ENCODE measurements around the gene ARL14EPL.

The ARL14EPL gene

GRCh38 chr5:116032094-116032517 lies at the start of gene ARL14EPL:
ARL14EPL (plus strand) TSS chr5:116032472; CDS start chr5:116051466, 18,994 bp downstream.
- DNase-seq (ENCODE audit: low read depth in 2 of 2) = no peak

GRCh38 chr5:115983519-115983918 lies 48.8 kb upstream of the ARL14EPL start:
- no peak for DNase-seq (ENCODE audit: low read depth in 2 of 2)

GRCh38 chr5:115985802-115986757 lies 46.2 kb upstream of the ARL14EPL start:
- no peak for DNase-seq (ENCODE audit: low read depth in 2 of 2)

GRCh38 chr5:115988002-115988401 lies 44.3 kb upstream of the ARL14EPL start:
- no peak for DNase-seq (ENCODE audit: low read depth in 2 of 2)

DNA sequence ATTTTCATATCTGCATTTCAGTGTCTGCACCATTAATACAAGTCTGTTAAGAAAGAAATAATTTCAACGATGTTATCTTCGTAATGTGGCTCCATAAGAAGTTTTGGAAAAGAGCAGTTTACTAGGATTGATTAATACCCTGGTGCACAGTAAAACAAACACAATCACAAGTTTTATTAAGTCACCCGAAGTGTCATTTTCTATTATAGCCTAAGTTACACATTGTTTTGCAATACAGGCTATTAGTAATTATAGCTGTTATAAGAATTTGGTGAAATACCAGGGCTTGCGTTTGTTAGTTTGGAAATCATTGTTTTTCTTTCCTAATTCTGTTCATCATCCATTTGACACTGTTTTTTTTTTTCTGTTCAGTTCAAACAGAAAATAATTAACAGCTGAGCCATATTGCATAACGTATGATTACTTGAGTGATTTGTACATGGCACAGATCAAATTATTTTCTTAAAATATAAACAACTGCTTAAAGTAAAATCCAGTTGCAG lies 39.4 kb upstream of the ARL14EPL start:
- DNase-seq (ENCODE audit: low read depth in 2 of 2) = no peak

- DNase-seq (ENCODE audit: low read depth in 2 of 2) = no peak
These were observed 36.9 kb upstream of the ARL14EPL start for GRCh38 chr5:115995351-115995750.

DNA sequence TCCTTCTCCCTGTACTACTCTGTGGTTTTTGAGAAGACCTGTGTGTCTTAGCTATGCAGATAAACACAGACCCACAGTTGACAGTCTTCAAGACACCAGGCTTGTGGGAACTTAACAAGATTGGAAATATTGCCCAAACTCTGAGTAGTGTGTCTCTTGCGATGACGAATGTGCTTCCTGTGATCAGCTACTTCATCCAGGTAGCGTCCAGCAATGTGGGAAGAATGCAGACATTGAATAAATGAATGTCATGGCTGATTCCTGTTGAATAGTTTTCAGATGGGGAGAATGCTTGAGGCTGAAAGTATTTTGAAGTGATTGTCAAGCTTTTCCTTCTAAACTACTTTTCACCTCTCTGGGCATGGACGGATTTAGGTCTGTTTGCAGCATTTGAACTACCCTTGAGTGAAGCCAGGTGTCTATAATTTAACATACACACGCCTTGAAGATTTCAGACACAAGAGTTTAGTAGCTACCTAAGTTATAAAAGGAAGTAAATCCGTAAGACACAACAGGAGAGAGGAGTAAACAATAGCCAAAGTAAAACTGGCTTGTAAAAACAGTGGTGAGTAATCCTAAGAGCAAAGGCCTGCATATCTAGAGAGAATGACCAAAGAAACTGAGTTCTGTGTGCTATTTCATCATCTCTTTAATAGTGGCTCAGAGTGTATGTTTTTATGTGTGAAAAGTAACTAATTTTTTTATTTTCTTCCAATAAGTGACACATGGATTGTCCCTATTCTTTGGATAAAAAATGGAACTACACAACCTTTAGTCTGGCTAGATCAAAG lies 30.0 kb upstream of the ARL14EPL start:
- DNase-seq (ENCODE audit: low read depth in 2 of 2) = no peak

DNA sequence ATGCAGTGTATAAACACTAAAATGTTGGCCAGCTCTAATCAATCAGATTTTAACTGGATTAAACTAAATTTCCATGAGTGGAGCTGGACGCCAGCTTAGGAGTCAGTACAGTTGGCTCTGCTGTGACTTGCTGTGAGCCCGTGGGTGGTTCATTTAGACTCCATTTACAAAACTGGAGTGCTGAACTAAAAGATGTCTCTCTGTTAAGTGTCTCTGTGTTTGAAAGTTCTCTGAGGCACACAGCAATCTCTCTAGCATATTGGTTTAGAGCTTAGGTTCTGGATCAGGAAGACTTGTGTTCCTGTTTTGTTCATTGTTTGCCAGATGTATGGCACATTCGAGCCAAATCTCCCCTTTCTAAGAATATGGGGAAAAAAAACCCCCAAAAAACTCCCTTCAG lies 28.0 kb upstream of the ARL14EPL start:
- DNase-seq (ENCODE audit: low read depth in 2 of 2) = no peak

DNA sequence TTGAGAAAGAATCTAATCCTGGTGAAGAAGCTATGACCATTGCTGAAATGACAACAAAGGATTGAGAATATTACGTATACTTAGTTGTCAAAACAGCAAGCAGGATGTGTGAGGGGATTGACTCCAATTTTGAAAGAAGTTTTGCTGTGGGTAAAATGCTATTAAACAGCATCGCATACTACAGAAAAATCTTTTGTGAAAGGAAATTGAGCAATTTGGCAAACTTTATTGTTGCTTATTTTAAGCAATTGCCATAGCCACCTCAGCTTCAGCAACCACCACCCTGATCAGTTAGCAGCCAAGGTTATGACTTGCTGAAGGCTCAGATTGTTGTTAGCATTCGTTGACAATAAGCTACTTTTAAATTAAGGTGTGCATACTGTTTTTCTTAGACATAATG lies 22.5 kb upstream of the ARL14EPL start:
- no peak for DNase-seq (ENCODE audit: low read depth in 2 of 2)

- no peak for DNase-seq (ENCODE audit: low read depth in 2 of 2)
These were observed 21.2 kb upstream of the ARL14EPL start for GRCh38 chr5:116011046-116011445.

DNA sequence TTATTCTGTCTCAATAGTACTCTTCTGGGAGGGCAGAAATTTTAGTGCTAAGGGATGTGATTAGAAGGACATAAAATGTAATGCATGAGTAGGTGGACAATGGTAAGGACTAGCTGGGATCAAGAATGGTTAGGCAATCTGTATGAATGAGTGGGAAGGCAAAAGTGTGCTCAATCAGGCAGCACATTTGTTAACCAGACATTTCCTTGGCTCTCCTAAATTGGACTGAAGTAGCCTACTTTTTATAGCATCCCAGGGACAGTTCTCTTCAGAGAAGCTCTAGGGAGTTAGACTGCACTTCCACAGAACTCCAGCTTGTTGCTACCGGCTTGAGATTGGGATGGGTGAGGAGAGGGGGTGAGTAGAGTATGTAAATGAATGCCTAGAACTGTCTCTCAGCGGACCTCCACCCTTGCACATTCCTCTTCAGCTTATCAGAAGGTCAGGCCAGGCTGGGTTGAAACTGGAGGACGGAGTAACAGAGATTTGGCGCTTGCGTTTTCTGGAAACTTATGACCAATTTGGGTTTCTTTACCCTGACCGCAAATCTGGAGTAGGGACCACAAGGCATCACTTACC lies 19.0 kb upstream of the ARL14EPL start:
- DNase-seq (ENCODE audit: low read depth in 2 of 2) = no peak

DNA sequence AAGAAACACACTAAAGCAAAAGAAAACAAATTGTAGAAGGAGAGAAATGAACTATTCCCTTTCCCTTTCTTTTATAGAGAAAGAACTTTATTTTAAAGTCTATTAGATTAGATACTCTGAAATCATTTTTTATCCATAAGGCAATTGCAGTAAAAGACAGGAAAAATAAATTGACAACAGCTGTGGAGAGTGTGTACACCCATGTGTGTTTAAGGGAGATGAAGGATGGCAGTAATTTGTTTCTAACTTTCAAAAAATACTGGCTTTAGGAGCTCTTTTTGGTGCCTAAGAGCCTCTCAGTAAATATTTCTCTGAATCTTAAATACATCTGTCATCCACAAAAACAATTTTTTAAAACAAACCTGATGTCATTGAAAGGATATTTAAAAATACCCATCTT lies 18.3 kb upstream of the ARL14EPL start:
- no peak for DNase-seq (ENCODE audit: low read depth in 2 of 2)

- no peak for DNase-seq (ENCODE audit: low read depth in 2 of 2)
These were observed 8.7 kb upstream of the ARL14EPL start for GRCh38 chr5:116023619-116024018.

DNA sequence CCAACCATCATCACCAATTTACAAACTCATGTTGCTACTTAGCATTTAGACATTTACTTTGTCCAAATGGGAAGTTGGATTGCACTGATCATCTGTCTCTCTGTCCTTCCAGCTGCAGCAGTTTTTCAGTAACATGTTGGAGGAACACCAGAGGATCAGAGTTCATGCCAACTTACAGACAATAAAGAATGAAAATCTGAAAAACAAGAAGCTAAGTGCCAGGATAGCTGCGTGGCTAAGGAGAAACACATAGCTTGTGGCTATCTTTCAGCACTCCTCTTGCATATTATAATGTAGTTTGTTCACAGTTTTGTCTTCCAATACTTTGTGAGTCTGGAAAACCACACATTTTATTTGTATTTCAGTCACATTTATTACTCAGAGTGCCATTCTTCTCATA lies 6.4 kb upstream of the ARL14EPL start:
- no peak for DNase-seq (ENCODE audit: low read depth in 2 of 2)

- DNase-seq (ENCODE audit: low read depth in 2 of 2) = no peak
These were observed 719 bp downstream of the ARL14EPL start for GRCh38 chr5:116032991-116033390.

DNA sequence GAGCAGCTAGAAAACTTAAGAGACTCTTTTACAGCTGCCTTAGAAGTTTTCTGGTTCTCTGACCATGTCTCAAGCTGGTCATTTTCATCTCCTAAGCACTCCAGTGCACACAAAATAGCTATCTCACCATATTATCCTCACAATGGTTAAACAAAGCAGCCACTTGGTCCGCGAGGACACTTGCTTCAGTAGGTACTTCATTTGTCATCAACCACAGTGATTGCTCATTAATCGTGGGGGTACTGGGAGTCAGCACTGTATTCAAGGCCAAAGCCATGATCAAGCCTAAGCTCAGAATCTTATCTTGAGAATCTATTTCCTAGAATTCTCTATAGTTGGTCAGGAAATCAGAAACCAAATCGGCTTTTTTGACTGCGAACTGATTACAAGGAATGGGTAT lies 2.9 kb downstream of the ARL14EPL start:
- no peak for DNase-seq (ENCODE audit: low read depth in 2 of 2)

- DNase-seq (ENCODE audit: low read depth in 2 of 2) = no peak
These were observed 5.1 kb downstream of the ARL14EPL start for GRCh38 chr5:116037236-116037822.

GRCh38 chr5:116038817-116039216 lies 6.5 kb downstream of the ARL14EPL start:
- DNase-seq (ENCODE audit: low read depth in 2 of 2) = no peak

DNA sequence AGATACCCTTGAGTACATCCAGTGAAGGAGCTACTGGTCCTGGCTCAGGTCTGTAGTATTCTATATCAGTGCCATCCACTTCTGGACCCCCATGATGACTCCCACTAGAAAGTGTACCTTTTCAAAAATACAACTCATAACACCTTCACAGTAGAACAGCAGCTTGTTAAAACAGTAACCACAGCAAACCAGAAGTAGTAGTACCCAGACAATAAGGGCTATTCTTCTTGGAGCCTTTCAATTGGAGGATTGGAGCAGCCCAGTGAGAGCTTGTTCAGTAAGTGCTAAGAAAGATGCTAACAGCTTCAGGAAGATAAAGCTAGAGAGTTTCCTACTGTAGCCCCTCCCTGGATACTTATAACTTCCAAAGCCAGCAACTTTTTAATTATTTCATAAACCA lies 10.1 kb downstream of the ARL14EPL start:
- DNase-seq (ENCODE audit: low read depth in 2 of 2) = no peak

- DNase-seq (ENCODE audit: low read depth in 2 of 2) = no peak
These were observed 11.8 kb downstream of the ARL14EPL start for GRCh38 chr5:116044073-116044472.

DNA sequence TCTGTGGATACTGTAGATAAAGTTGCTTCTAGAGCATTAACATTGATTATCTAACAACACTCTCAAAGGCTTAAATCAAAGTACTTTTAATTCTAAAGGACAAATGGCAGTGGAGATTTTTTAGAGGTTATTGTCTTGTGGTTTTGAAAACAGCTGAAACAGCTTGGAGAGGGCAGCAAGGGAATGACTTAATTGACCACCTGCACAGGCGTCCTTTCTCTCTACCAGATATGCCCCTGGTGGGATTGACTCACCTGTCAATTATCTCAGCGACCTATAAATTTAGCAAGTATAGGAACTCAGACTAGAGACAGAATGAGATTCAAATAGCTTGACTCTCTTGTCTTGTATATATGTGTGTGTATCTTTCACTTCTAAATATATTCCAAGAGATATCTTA lies 13.5 kb downstream of the ARL14EPL start:
- no peak for DNase-seq (ENCODE audit: low read depth in 2 of 2)

GRCh38 chr5:116046261-116046660 lies 14.0 kb downstream of the ARL14EPL start:
- no peak for DNase-seq (ENCODE audit: low read depth in 2 of 2)
